ENCODE results near the gene ADAP1.

DNA sequence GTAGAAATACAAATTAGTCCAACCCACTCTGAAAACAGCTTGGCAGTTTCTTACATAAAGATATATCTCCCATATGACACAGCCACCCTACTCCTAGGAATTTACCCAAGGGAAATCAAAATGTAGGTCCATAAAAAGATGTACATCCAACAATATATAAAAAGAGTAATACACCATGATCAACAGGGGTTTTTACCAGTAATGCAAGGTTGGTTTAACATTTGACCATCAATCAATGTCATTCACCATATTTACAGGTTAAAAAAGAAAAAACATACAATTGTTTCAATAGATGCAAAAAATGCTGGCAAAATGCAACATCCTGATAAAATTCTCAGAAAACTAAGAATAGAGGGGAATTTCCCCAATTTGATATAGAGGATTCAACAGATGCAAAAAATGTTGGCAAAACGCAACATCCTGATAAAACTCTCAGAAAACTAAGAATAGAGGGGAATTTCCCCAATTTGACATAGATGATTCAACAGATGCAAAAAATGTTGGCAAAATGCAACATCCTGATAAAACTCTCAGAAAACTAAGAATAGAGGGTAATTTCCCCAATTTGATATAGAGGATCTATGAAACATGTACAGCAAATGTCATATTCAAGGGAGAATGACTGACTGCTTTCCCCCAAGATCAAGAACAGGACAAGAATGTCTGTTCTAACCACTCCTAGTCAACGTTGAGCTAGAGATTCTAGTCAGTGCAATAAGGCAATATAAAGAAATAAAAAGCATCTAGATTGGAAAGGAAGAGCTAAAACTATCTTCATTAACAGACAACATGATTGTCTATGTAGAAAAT lies 13.7 kb downstream of the ADAP1 start:
- TF ChIP-seq, protein P1, sequence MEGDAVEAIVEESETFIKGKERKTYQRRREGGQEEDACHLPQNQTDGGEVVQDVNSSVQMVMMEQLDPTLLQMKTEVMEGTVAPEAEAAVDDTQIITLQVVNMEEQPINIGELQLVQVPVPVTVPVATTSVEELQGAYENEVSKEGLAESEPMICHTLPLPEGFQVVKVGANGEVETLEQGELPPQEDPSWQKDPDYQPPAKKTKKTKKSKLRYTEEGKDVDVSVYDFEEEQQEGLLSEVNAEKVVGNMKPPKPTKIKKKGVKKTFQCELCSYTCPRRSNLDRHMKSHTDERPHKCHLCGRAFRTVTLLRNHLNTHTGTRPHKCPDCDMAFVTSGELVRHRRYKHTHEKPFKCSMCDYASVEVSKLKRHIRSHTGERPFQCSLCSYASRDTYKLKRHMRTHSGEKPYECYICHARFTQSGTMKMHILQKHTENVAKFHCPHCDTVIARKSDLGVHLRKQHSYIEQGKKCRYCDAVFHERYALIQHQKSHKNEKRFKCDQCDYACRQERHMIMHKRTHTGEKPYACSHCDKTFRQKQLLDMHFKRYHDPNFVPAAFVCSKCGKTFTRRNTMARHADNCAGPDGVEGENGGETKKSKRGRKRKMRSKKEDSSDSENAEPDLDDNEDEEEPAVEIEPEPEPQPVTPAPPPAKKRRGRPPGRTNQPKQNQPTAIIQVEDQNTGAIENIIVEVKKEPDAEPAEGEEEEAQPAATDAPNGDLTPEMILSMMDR (IDR thresholded peaks at IDR 0.05): no peak
- no peak for TF ChIP-seq POLR2A (IDR thresholded peaks at IDR 0.05)
